GM23248 (cell line): ENCODE results near the gene CDH22. TPM values are rescaled to one million over a fixed set of nuclear protein-coding genes. Genes with fewer than 3 reads are reported as not detected.

Experiments used
- DNase-seq: peaks from one replicate; pipeline ENCODE4 v3.0.0-alpha.2; 2015
- H2AFZ ChIP-seq: fragments of 200-600 bp; sonication (generic); 2 replicates; pipeline ENCODE4 v1.6.1; 2016; ENCODE audit warnings: antibody characterized with exemption
- H3F3A ChIP-seq: fragments of 200-600 bp; sonication (generic); 2 replicates; pipeline ENCODE4 v1.6.1; 2016; ENCODE audit warnings: mild to moderate bottlenecking, antibody characterized with exemption, mixed run types; ENCODE audit not compliant: insufficient read depth
- H3K27ac ChIP-seq: fragments of 200-600 bp; sonication (generic); 2 replicates; pipeline ENCODE4 v1.5.1; 2016; ENCODE audit warnings: mild to moderate bottlenecking
- H3K27me3 ChIP-seq: fragments of 200-600 bp; sonication (generic); replicated peaks from 2 replicates; pipeline ENCODE4 v1.6.1; 2016; ENCODE audit warnings: mild to moderate bottlenecking; ENCODE audit not compliant: insufficient read depth
- H3K36me3 ChIP-seq: fragments of 200-600 bp; sonication (generic); 2 replicates; pipeline ENCODE4 v1.6.1; 2016; ENCODE audit warnings: low read depth, mild to moderate bottlenecking
- H3K4me1 ChIP-seq: fragments of 200-600 bp; sonication (generic); 2 replicates; pipeline ENCODE4 v1.6.1; 2016; ENCODE audit warnings: mild to moderate bottlenecking; ENCODE audit not compliant: insufficient read depth
- H3K4me2 ChIP-seq: fragments of 200-600 bp; sonication (generic); one replicate; pipeline ENCODE4 v1.6.1; 2016; ENCODE audit warnings: mild to moderate bottlenecking; ENCODE audit not compliant: unreplicated experiment
- H3K4me3 ChIP-seq: fragments of 200-600 bp; sonication (generic); 2 replicates; pipeline ENCODE4 v1.5.1; 2016; ENCODE audit warnings: mild to moderate bottlenecking
- H3K79me2 ChIP-seq: fragments of 200-600 bp; sonication (generic); 2 replicates; pipeline ENCODE4 v1.6.1; 2016; ENCODE audit warnings: mild to moderate bottlenecking; ENCODE audit not compliant: insufficient read depth
- H3K9ac ChIP-seq: fragments of 200-600 bp; sonication (generic); 2 replicates; pipeline ENCODE4 v1.6.1; 2016; ENCODE audit warnings: mild to moderate bottlenecking
- H3K9me2 ChIP-seq: fragments of 200-600 bp; sonication (generic); 2 replicates; pipeline ENCODE4 v1.6.1; 2016; ENCODE audit warnings: mixed run types, mild to moderate bottlenecking, moderate library complexity; ENCODE audit not compliant: insufficient read depth
- H3K9me3 ChIP-seq: fragments of 200-600 bp; sonication (generic); one replicate; pipeline ENCODE4 v1.6.1; 2017; ENCODE audit warnings: low read depth
- H4K20me1 ChIP-seq: fragments of 200-600 bp; sonication (generic); 2 replicates; pipeline ENCODE4 v1.6.0; 2016; ENCODE audit not compliant: insufficient read depth
- EZH2 ChIP-seq: fragments of 200-600 bp; sonication (generic); IDR thresholded peaks from 2 replicates; pipeline ENCODE4 v1.6.1; 2018; ENCODE audit warnings: antibody characterized with exemption, mild to moderate bottlenecking; ENCODE audit not compliant: insufficient read depth, poor library complexity, severe bottlenecking
- EZH2phosphoT487 ChIP-seq: fragments of 200-600 bp; sonication (generic); IDR thresholded peaks from 2 replicates; pipeline ENCODE4 v1.6.1; 2018; ENCODE audit warnings: antibody characterized with exemption, moderate library complexity, mild to moderate bottlenecking, low read depth; ENCODE audit not compliant: insufficient read depth
- whole genome bisulfite sequencing, 2 experiments: methylation state at CpG; one replicate each; pipeline ENCODE4 v1.1.6; 2015 to 2017; ENCODE audit warnings: low lambda C conversion rate in 2 of 2, low coverage in 1 of 2; ENCODE audit errors: missing lambda C conversion rate in 2 of 2; 5-methylcytosine and 5-hydroxymethylcytosine counted together
- in situ Hi-C: fragments of 300-500 bp; cut with MboI; formaldehyde crosslinking; loops from 2 replicates; pipeline ENCODE4 v1.15.0; 2020
- polyA plus RNA-seq: library from polyadenylated mRNA; unstranded; fragments of >200 nt; fragmentation: Nextera tagmentation; extraction: Ambion mirVana; gene quantifications from 2 replicates; pipeline ENCODE4 v1.2.1, GENCODE V29; 2016
- total RNA-seq: library from RNA; depleted of rRNA; stranded (reverse); fragments of >200 nt; shearing (Covaris generic); gene quantifications from 2 replicates; pipeline ENCODE4 v1.2.3, GENCODE V29; 2014

CDH22 gene
- total and polyA plus RNA-seq, 2 experiments from 2014 or later, result not detected

DNA sequence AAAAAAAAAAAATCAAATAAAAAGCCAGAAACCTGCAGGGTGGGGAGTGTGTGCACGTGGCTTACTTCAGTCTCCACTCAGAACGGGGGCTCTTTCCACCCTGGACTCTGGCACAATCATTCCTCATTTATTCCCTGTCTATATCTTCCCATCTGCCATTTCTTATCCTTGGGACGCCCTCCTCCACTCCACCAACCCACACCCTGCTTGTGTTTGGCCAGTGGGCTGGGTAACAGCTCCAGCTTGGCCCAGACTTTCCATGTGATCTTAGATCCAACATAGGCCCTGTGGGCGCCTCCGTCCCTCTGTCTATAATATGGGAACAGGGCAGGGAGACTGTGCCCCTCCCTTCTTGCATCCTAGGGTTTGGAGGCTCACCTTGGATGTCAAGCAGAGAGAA is 122.1 kb downstream of the CDH22 start:
- Histone ChIP-seq H3K9me2 (no peaks in the 10 kb centered on the region), H3K9me3 (no peaks in the 10 kb centered on the region)

GRCh38 chr20:46185353-46185752 is 122.9 kb downstream of the CDH22 start:
- no peaks in the 10 kb centered on the region for H3K4me1 ChIP-seq
- no peak overlapping the region for H3K4me2 ChIP-seq
- H3K9ac ChIP-seq, result no peak overlapping the region
- no peaks in the 10 kb centered on the region for H3F3A ChIP-seq
- H3K79me2 ChIP-seq, result no peaks in the 10 kb centered on the region
- peaks cover 4% of the 10 kb centered on the region; the same call in 1 of the 2 replicates for H3K27me3 ChIP-seq
- no peak overlapping the region for H3K27ac ChIP-seq
- no peaks in the 10 kb centered on the region for H3K36me3 ChIP-seq
- no peak overlapping the region for H2AFZ ChIP-seq
- WGBS, 2 experiments, result 38 to 46% methylated on average over 3 of the region's 3 CpGs
- no peak for TF ChIP-seq EZH2
- TF ChIP-seq EZH2phosphoT487, result no peak
- H3K9me2 ChIP-seq, result no peaks in the 10 kb centered on the region
- H3K4me3 ChIP-seq, result no peak overlapping the region
- no peak for DNase-seq
- in situ Hi-C loops, result no loop called here
- no peaks in the 10 kb centered on the region for H3K9me3 ChIP-seq
- no peaks in the 10 kb centered on the region for H4K20me1 ChIP-seq

More for the DNA sequence above, 122.1 kb downstream of the CDH22 start:
- Histone ChIP-seq H2AFZ (no peak overlapping the region), H3K4me3 (no peak overlapping the region), H3K27ac (no peak overlapping the region), H3K4me2 (no peak overlapping the region), H3K79me2 (no peaks in the 10 kb centered on the region), H3K4me1 (no peaks in the 10 kb centered on the region), H4K20me1 (no peaks in the 10 kb centered on the region), H3K27me3 (peaks cover 8% of the 10 kb centered on the region; the same call in 1 of the 2 replicates), H3K9ac (no peak overlapping the region), H3K36me3 (no peaks in the 10 kb centered on the region), H3F3A (no peaks in the 10 kb centered on the region)
- TF ChIP-seq EZH2phosphoT487 (no peak), EZH2 (no peak)
- DNase-seq, result no peak
- 17% methylated on average over 5 of the region's 5 CpGs for WGBS, 2 experiments
- in situ Hi-C loops, result no loop called here

DNA sequence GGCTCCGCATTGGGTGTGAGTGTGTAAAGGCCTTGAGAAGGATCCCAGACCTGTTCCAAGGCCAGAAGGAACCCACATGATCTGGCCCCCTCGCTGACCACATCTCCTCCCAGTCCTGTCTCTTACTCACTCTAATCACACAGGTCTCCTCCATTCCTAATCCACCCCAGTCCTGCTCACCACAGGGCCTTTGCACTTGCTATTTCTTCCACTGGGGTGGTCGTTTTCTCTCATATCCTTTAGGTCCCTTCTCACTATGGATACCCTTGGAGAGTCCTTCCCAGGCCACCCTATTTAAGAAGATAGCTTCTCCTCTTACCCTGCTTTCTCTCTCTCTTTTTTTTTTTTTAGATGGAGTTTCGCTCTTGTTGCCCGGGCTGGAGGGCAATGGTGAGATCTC is 124.5 kb downstream of the CDH22 start:
- no peaks in the 10 kb centered on the region for H4K20me1 ChIP-seq
- H3K9me2 ChIP-seq, result no peaks in the 10 kb centered on the region
- H3K36me3 ChIP-seq, result no peaks in the 10 kb centered on the region
- H2AFZ ChIP-seq, result no peak overlapping the region
- DNase-seq, result no peak
- no peak overlapping the region for H3K9ac ChIP-seq
- no peak overlapping the region for H3K4me3 ChIP-seq
- no peaks in the 10 kb centered on the region for H3K4me1 ChIP-seq
- no peaks in the 10 kb centered on the region for H3K79me2 ChIP-seq
- H3K4me2 ChIP-seq, result no peak overlapping the region
- TF ChIP-seq EZH2phosphoT487, result no peak
- TF ChIP-seq EZH2, result no peak
- H3K27me3 ChIP-seq, result no peaks in the 10 kb centered on the region; the same call in none of the 2 replicates
- H3K27ac ChIP-seq, result no peak overlapping the region
- in situ Hi-C loops, result no loop called here
- WGBS, 2 experiments, result 57 to 64% methylated on average over 5 of the region's 5 CpGs
- H3K9me3 ChIP-seq, result no peaks in the 10 kb centered on the region
- H3F3A ChIP-seq, result no peaks in the 10 kb centered on the region

GRCh38 chr20:46182276-46183200 is 125.8 kb downstream of the CDH22 start:
- no peak overlapping the region for H2AFZ ChIP-seq
- WGBS, 2 experiments, result 14 to 21% methylated on average over 13 of the region's 13 CpGs
- H3K27me3 ChIP-seq, result no peaks in the 10 kb centered on the region; the same call in none of the 2 replicates
- H4K20me1 ChIP-seq, result no peaks in the 10 kb centered on the region
- H3K27ac ChIP-seq, result no peak overlapping the region
- H3K4me2 ChIP-seq, result no peak overlapping the region
- no peaks in the 10 kb centered on the region for H3K9me2 ChIP-seq
- no peaks in the 10 kb centered on the region for H3F3A ChIP-seq
- no peak overlapping the region for H3K9ac ChIP-seq
- H3K9me3 ChIP-seq, result no peaks in the 10 kb centered on the region
- in situ Hi-C loops, result no loop called here
- no peak overlapping the region for H3K4me3 ChIP-seq
- no peaks in the 10 kb centered on the region for H3K36me3 ChIP-seq
- no peak for DNase-seq
- TF ChIP-seq EZH2 (no peak), EZH2phosphoT487 (no peak)
- H3K79me2 ChIP-seq, result no peaks in the 10 kb centered on the region
- H3K4me1 ChIP-seq, result no peaks in the 10 kb centered on the region
